OCI-LY1 (cell line): Measurements from ENCODE around the gene TMPRSS5.

ENCODE experiments used
- H2AFZ ChIP-seq: fragments of 200-600 bp; sonication (generic), shearing (Covaris generic); 2 replicates; pipeline ENCODE4 v1.6.0; 2014; ENCODE audit warnings: antibody characterized with exemption, mild to moderate bottlenecking, low read length
- H3F3A ChIP-seq: fragments of 200-600 bp; sonication (generic), shearing (Covaris generic); 2 replicates; pipeline ENCODE4 v1.6.0; 2014; ENCODE audit warnings: mild to moderate bottlenecking, antibody characterized with exemption, low read length, moderate library complexity; ENCODE audit not compliant: insufficient read depth
- H3K27ac ChIP-seq: fragments of 200-600 bp; sonication (generic); 2 replicates; pipeline ENCODE4 v1.5.1; 2014; ENCODE audit warnings: low read length, mixed run types, mild to moderate bottlenecking, low read depth; ENCODE audit not compliant: poor library complexity, severe bottlenecking
- H3K27me3 ChIP-seq: fragments of 200-600 bp; sonication (generic); 2 replicates; pipeline ENCODE4 v1.6.0; 2014; ENCODE audit warnings: antibody characterized with exemption, mild to moderate bottlenecking, low read length, moderate library complexity; ENCODE audit not compliant: insufficient read depth
- H3K36me3 ChIP-seq: fragments of 200-600 bp; sonication (generic); 2 replicates; pipeline ENCODE4 v1.6.1; 2014; ENCODE audit warnings: mild to moderate bottlenecking, antibody characterized with exemption, low read length, moderate library complexity, mixed read lengths; ENCODE audit not compliant: insufficient read depth
- H3K4me1 ChIP-seq: fragments of 200-600 bp; sonication (generic); 2 replicates; pipeline ENCODE4 v1.5.1; 2014; ENCODE audit warnings: mild to moderate bottlenecking, low read length, moderate library complexity; ENCODE audit not compliant: insufficient read depth, severe bottlenecking
- H3K4me2 ChIP-seq: fragments of 200-600 bp; sonication (generic), shearing (Covaris generic); 2 replicates; pipeline ENCODE4 v1.6.1; 2014; ENCODE audit warnings: low read length
- H3K4me3 ChIP-seq: fragments of 200-600 bp; sonication (generic); 2 replicates; pipeline ENCODE4 v1.5.1; 2014; ENCODE audit warnings: low read length, low read depth, mild to moderate bottlenecking, mixed read lengths; ENCODE audit not compliant: poor library complexity, severe bottlenecking
- H3K79me2 ChIP-seq: fragments of 200-600 bp; shearing (Covaris generic); 2 replicates; pipeline ENCODE4 v1.6.1; 2016; ENCODE audit warnings: mixed run types, low read length, mixed read lengths; ENCODE audit not compliant: insufficient read depth
- H3K9ac ChIP-seq: fragments of 200-600 bp; sonication (generic), shearing (Covaris generic); 2 replicates; pipeline ENCODE4 v1.6.1; 2014; ENCODE audit warnings: mild to moderate bottlenecking, low read length, mixed read lengths
- H3K9me2 ChIP-seq: fragments of 200-600 bp; sonication (generic), shearing (Covaris generic); 2 replicates; pipeline ENCODE4 v1.6.1; 2014; ENCODE audit warnings: low read depth, mild to moderate bottlenecking, low read length, mixed read lengths
- H3K9me3 ChIP-seq: fragments of 200-600 bp; shearing (Covaris generic); 2 replicates; pipeline ENCODE4 v1.6.1; 2014; ENCODE audit warnings: low read length, mixed read lengths
- H4K20me1 ChIP-seq: fragments of 200-600 bp; sonication (generic), shearing (Covaris generic); 2 replicates; pipeline ENCODE4 v1.6.0; 2016; ENCODE audit warnings: mild to moderate bottlenecking, low read length; ENCODE audit not compliant: insufficient read depth
- CTCF ChIP-seq: fragments of 200-600 bp; sonication (generic), shearing (Covaris generic); IDR thresholded peaks from 2 replicates; pipeline ENCODE4 v1.5.1; 2017; ENCODE audit warnings: mild to moderate bottlenecking, antibody characterized with exemption, low read length, moderate library complexity, mixed read lengths
- EZH2 ChIP-seq: fragments of 200-600 bp; sonication (generic), shearing (Covaris generic); IDR thresholded peaks from 2 replicates; pipeline ENCODE4 v1.8.0; 2017; ENCODE audit warnings: borderline replicate concordance, mixed run types, mild to moderate bottlenecking, antibody characterized with exemption, low read length, moderate library complexity, mixed read lengths

Gene TMPRSS5

GRCh38 chr11:113724778-113725177, 18.7 kb upstream of the TMPRSS5 start:
- Histone ChIP-seq H3K36me3 (no peaks in the 10 kb centered on the region; the same call in 1 of the 2 replicates), H3K27me3 (no peaks in the 10 kb centered on the region), H3K79me2 (no peaks in the 10 kb centered on the region), H3K9ac (no peak overlapping the region), H3K9me2 (no peaks in the 10 kb centered on the region), H3K9me3 (no peaks in the 10 kb centered on the region), H4K20me1 (no peaks in the 10 kb centered on the region), H3K27ac (no peak overlapping the region), H3K4me1 (no peaks in the 10 kb centered on the region), H3K4me3 (no peak overlapping the region), H3K4me2 (no peak overlapping the region), H3F3A (no peaks in the 10 kb centered on the region), H2AFZ (no peak overlapping the region)
- TF ChIP-seq EZH2 (no peak), CTCF (no peak)

- no peaks in the 10 kb centered on the region for H3K4me1 ChIP-seq
- TF ChIP-seq CTCF: no peak
- TF ChIP-seq EZH2: no peak
Observed at GRCh38 chr11:113723787-113724186, 17.7 kb upstream of the TMPRSS5 start.

GRCh38 chr11:113722934-113723333, 16.8 kb upstream of the TMPRSS5 start:
- TF ChIP-seq CTCF (no peak), EZH2 (no peak)
- Histone ChIP-seq H3K9me3 (no peaks in the 10 kb centered on the region), H3K27me3 (no peaks in the 10 kb centered on the region), H3F3A (no peaks in the 10 kb centered on the region), H3K27ac (no peak overlapping the region), H3K4me3 (no peak overlapping the region), H3K79me2 (no peaks in the 10 kb centered on the region), H3K9ac (no peak overlapping the region), H3K36me3 (no peaks in the 10 kb centered on the region; the same call in 1 of the 2 replicates), H2AFZ (no peak overlapping the region), H4K20me1 (no peaks in the 10 kb centered on the region), H3K4me2 (no peak overlapping the region), H3K9me2 (no peaks in the 10 kb centered on the region), H3K4me1 (no peaks in the 10 kb centered on the region)

More at GRCh38 chr11:113723787-113724186, 17.7 kb upstream of the TMPRSS5 start:
- no peak overlapping the region for H3K27ac ChIP-seq
- H3K27me3 ChIP-seq: no peaks in the 10 kb centered on the region
- no peaks in the 10 kb centered on the region for H4K20me1 ChIP-seq
- H3K4me2 ChIP-seq: no peak overlapping the region
- H3K9ac ChIP-seq: no peak overlapping the region
- H3K36me3 ChIP-seq: no peaks in the 10 kb centered on the region; the same call in 1 of the 2 replicates
- H3K9me2 ChIP-seq: no peaks in the 10 kb centered on the region
- no peak overlapping the region for H2AFZ ChIP-seq
- no peaks in the 10 kb centered on the region for H3F3A ChIP-seq
- H3K79me2 ChIP-seq: no peaks in the 10 kb centered on the region
- no peaks in the 10 kb centered on the region for H3K9me3 ChIP-seq
- no peak overlapping the region for H3K4me3 ChIP-seq
